Measurements from ENCODE around the gene DYNC1LI1. TPM values are rescaled to one million over a fixed set of nuclear protein-coding genes. Genes with fewer than 3 reads are reported as not detected.

DYNC1LI1 gene
- total and polyA plus RNA-seq, 9 of the 15 experiments (the other 6 are each of a cell fraction or from before 2014, with no cell fraction given), result 21.0 to 85.4 (median 61.3) TPM

DNA sequence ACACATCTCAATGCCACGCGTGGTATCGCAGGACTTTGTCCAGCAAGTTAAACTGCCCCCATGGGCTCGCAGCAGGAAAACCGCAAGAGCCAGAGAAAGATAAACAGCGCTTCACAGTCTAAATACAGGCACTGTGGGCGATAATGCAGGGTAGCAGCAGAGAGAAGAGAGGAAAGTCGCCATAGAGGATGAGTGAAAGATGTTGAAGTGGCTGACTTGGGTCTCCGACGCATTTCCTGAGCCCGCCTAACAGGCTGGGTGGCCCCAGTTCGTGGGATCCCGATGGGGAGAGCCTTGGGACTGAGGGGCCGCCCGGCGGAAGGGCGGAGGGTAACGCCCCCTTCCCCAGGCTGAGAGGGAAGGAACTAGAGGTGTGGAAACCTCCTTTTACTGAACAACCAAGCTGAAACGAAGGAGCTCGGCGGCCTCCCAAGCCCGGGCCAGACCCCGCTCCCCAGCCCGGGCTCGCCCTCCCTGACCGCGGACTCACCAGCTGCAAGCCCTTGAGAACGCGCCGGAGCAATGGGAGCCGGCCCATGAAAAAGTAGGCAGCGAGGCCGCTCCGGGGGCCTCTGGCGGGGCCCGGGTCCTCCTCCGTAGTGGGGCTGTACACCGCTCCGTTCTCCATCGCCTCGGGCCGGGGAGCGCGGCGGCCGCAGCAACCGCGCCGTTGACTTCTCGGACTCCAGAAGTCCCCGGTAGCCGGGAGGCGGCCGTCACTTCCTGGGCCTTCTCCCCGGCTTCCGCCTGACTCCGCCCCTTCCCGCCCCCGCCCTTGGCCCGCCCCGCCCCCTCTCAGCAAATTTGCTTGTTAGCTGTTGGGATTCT, 68.3 kb downstream of the DYNC1LI1 start, which contains the start of gene CMTM6 (continued):
- TF ChIP-seq, protein P1, sequence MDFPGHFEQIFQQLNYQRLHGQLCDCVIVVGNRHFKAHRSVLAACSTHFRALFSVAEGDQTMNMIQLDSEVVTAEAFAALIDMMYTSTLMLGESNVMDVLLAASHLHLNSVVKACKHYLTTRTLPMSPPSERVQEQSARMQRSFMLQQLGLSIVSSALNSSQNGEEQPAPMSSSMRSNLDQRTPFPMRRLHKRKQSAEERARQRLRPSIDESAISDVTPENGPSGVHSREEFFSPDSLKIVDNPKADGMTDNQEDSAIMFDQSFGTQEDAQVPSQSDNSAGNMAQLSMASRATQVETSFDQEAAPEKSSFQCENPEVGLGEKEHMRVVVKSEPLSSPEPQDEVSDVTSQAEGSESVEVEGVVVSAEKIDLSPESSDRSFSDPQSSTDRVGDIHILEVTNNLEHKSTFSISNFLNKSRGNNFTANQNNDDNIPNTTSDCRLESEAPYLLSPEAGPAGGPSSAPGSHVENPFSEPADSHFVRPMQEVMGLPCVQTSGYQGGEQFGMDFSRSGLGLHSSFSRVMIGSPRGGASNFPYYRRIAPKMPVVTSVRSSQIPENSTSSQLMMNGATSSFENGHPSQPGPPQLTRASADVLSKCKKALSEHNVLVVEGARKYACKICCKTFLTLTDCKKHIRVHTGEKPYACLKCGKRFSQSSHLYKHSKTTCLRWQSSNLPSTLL (IDR thresholded peaks at IDR 0.05), result no peak
- TF ChIP-seq ZEB2 (IDR thresholded peaks at IDR 0.05) (no peak), ETV5 (CRISPR knock-in tag; IDR thresholded peaks at IDR 0.05; ENCODE audit: low read depth) (peak; percentile 40; the same call in 1 of the 2 replicates), ZNF124 (CRISPR knock-in tag; IDR thresholded peaks at IDR 0.05) (no peak), FOXK1 (CRISPR knock-in tag; IDR thresholded peaks at IDR 0.05; ENCODE audit: borderline replicate concordance) (no peak), ZFPM2 (CRISPR knock-in tag; IDR thresholded peaks at IDR 0.05) (no peak), GATA2 (CRISPR knock-in tag; IDR thresholded peaks at IDR 0.05) (peak; percentile 61), HOXB6 (CRISPR knock-in tag; IDR thresholded peaks at IDR 0.05; ENCODE audit: borderline replicate concordance) (no peak), TCF7L2 (IDR thresholded peaks at IDR 0.05; ENCODE audit: low read depth, low read length) (no peak), CBX1 (IDR thresholded peaks at IDR 0.05; ENCODE audit: low read depth) (no peak), NELFE (IDR thresholded peaks at IDR 0.05; ENCODE audit: insufficient read depth, insufficient read length) (no peak), ZNF551 (CRISPR knock-in tag; IDR thresholded peaks at IDR 0.05) (no peak), ASH1L (IDR thresholded peaks at IDR 0.05; ENCODE audit: borderline replicate concordance, low read depth, partially characterized antibody) (no peak), MAFK (IDR thresholded peaks at IDR 0.05; ENCODE audit: low read length) (no peak), ZNF354B (CRISPR knock-in tag; IDR thresholded peaks at IDR 0.05) (no peak), MBD2 (IDR thresholded peaks at IDR 0.05; ENCODE audit: borderline replicate concordance, low read depth) (no peak; the same call in 1 of the 2 replicates), ZNF589 (CRISPR knock-in tag; IDR thresholded peaks at IDR 0.05; ENCODE audit: low read depth) (no peak), ZNF830 (CRISPR knock-in tag; IDR thresholded peaks at IDR 0.05) (no peak)
- TF ChIP-seq, protein P2, sequence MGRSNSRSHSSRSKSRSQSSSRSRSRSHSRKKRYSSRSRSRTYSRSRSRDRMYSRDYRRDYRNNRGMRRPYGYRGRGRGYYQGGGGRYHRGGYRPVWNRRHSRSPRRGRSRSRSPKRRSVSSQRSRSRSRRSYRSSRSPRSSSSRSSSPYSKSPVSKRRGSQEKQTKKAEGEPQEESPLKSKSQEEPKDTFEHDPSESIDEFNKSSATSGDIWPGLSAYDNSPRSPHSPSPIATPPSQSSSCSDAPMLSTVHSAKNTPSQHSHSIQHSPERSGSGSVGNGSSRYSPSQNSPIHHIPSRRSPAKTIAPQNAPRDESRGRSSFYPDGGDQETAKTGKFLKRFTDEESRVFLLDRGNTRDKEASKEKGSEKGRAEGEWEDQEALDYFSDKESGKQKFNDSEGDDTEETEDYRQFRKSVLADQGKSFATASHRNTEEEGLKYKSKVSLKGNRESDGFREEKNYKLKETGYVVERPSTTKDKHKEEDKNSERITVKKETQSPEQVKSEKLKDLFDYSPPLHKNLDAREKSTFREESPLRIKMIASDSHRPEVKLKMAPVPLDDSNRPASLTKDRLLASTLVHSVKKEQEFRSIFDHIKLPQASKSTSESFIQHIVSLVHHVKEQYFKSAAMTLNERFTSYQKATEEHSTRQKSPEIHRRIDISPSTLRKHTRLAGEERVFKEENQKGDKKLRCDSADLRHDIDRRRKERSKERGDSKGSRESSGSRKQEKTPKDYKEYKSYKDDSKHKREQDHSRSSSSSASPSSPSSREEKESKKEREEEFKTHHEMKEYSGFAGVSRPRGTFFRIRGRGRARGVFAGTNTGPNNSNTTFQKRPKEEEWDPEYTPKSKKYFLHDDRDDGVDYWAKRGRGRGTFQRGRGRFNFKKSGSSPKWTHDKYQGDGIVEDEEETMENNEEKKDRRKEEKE (IDR thresholded peaks at IDR 0.05; ENCODE audit: borderline replicate concordance in 1 of 2, control insufficient read depth in 1 of 2, low read depth in 2 of 2, low read length in 1 of 2), result 0 out of 4 replicates have a peak, but pooled peaks of 1 of the 2 experiments have one; percentile 11
- TF ChIP-seq, protein P3, sequence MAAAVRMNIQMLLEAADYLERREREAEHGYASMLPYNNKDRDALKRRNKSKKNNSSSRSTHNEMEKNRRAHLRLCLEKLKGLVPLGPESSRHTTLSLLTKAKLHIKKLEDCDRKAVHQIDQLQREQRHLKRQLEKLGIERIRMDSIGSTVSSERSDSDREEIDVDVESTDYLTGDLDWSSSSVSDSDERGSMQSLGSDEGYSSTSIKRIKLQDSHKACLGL (CRISPR knock-in tag; IDR thresholded peaks at IDR 0.05; ENCODE audit: borderline replicate concordance, poor library complexity, severe bottlenecking), result no peak

Data from K562 (cell line).